Stimulated activated CD4-positive, alpha-beta T cell treated with anti-CD3 and anti-CD28 coated beads, Interleukin-1b, Interleukin-23, amount 100 ng/mL, for 24 hours (primary cell): ENCODE measurements around the gene ILDR1.

Experiments used
- DNase-seq, 4 experiments: peaks; one replicate each; pipeline ENCODE4 v3.0.0-alpha.2; 2020; ENCODE audit warnings: low read depth in 4 of 4, low spot score in 1 of 4

Gene ILDR1

GRCh38 chr3:122019493-122019892 lies 2.6 kb downstream of the ILDR1 start:
- DNase-seq: no peak

- no peak for DNase-seq
Measured at GRCh38 chr3:122014741-122015140, 7.3 kb downstream of the ILDR1 start.

GRCh38 chr3:122013448-122013925 lies 8.6 kb downstream of the ILDR1 start:
- DNase-seq: no peak

GRCh38 chr3:122012821-122013220 lies 9.2 kb downstream of the ILDR1 start:
- no peak for DNase-seq

- DNase-seq: no peak
Measured at GRCh38 chr3:122011396-122011795, 10.7 kb downstream of the ILDR1 start.

- DNase-seq: no peak
Measured at GRCh38 chr3:122010506-122010905, 11.5 kb downstream of the ILDR1 start.

GRCh38 chr3:122008166-122008565 lies 13.9 kb downstream of the ILDR1 start:
- no peak for DNase-seq

- no peak for DNase-seq
Measured at GRCh38 chr3:122006267-122006666, 15.8 kb downstream of the ILDR1 start.

GRCh38 chr3:122004991-122005565 lies 17.0 kb downstream of the ILDR1 start:
- peak in 1 of 4 experiments; percentile 6 for DNase-seq

- DNase-seq: no peak
Measured at GRCh38 chr3:122004107-122004506, 17.9 kb downstream of the ILDR1 start.

GRCh38 chr3:122003606-122004005 lies 18.4 kb downstream of the ILDR1 start:
- no peak for DNase-seq

- DNase-seq: no peak
Measured at GRCh38 chr3:122003112-122003511, 18.9 kb downstream of the ILDR1 start.

- DNase-seq: no peak
Measured at GRCh38 chr3:122002611-122003010, 19.4 kb downstream of the ILDR1 start.

GRCh38 chr3:122001892-122002291 lies 20.2 kb downstream of the ILDR1 start:
- no peak for DNase-seq

GRCh38 chr3:122000936-122001605 lies 21.0 kb downstream of the ILDR1 start:
- DNase-seq: no peak

- DNase-seq: no peak
Measured at GRCh38 chr3:121999931-122000330, 22.1 kb downstream of the ILDR1 start.

- no peak for DNase-seq
Measured at GRCh38 chr3:121998611-121999473, 23.2 kb downstream of the ILDR1 start.

GRCh38 chr3:121998030-121998580 lies 23.9 kb downstream of the ILDR1 start:
- DNase-seq: no peak

- DNase-seq: no peak
Measured at GRCh38 chr3:121997372-121997771, 24.7 kb downstream of the ILDR1 start.

GRCh38 chr3:121996441-121996840 lies 25.6 kb downstream of the ILDR1 start:
- DNase-seq: no peak
